Measurements from ENCODE around the gene MCTP2. TPM values are rescaled to one million over a fixed set of nuclear protein-coding genes. Genes with fewer than 3 reads are reported as not detected.

Gene MCTP2
- total RNA-seq, 1 experiment from 2014 or later = 1.3 TPM

DNA sequence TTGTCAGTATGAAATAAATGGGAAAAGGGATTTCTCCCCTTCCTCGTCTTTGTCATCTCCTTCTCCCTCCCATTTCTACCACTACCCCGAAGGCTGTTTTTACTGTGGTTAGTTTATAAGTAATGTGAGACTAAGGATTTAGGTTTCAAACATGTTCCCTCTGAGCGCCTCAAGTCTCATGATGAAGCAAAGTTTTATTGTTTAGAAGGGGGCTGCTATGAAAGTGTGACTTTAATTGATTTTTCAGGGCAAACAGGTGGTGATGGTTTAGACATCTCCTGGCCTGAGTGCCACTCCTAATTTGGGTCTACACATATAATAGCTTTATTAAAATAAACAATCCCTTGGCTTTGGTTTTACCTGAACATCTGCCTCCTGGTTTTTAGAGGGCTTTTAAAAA is 185.5 kb downstream of the MCTP2 start:
- no peak overlapping the region for H4K5ac ChIP-seq (ENCODE audit: insufficient read length, low read depth, low read length)
- no peak overlapping the region for H3K4ac ChIP-seq (ENCODE audit: low read depth, low read length)
- H3K4me1 ChIP-seq (ENCODE audit: insufficient read depth, low read length) = no peaks in the 10 kb centered on the region; the same call in 1 of the 2 replicates
- no peak for DNase-seq
- H3K27ac Mint-ChIP-seq = no peak overlapping the region
- no peaks in the 10 kb centered on the region for H4K20me1 ChIP-seq (ENCODE audit: control insufficient read depth, insufficient read depth, insufficient read length)
- H4K91ac ChIP-seq (ENCODE audit: insufficient read length, low read depth, low read length) = no peak overlapping the region
- no peaks in the 10 kb centered on the region for H3K79me1 ChIP-seq (ENCODE audit: insufficient read depth, low read depth, low read length, poor library complexity, severe bottlenecking)
- no peak overlapping the region for H2BK12ac ChIP-seq (ENCODE audit: insufficient read length, low read depth, low read length)
- H3K9me3 Mint-ChIP-seq = peaks cover 0 to 3% of the 10 kb centered on the region in 2 experiments; a peak in 1 of 5 replicates
- no peaks in the 10 kb centered on the region for H3K4me1 Mint-ChIP-seq
- H3K9ac ChIP-seq (ENCODE audit: extremely low read depth, insufficient read length, low read length) = no peak overlapping the region
- H3K79me2 ChIP-seq (ENCODE audit: insufficient read depth, low read length) = no peaks in the 10 kb centered on the region
- no peak overlapping the region for H3K18ac ChIP-seq (ENCODE audit: insufficient read length, low read depth, low read length)
- no peak overlapping the region for H3T11ph ChIP-seq (ENCODE audit: low read length)
- H3K4me3 Mint-ChIP-seq = no peak overlapping the region
- TF ChIP-seq, protein P1, sequence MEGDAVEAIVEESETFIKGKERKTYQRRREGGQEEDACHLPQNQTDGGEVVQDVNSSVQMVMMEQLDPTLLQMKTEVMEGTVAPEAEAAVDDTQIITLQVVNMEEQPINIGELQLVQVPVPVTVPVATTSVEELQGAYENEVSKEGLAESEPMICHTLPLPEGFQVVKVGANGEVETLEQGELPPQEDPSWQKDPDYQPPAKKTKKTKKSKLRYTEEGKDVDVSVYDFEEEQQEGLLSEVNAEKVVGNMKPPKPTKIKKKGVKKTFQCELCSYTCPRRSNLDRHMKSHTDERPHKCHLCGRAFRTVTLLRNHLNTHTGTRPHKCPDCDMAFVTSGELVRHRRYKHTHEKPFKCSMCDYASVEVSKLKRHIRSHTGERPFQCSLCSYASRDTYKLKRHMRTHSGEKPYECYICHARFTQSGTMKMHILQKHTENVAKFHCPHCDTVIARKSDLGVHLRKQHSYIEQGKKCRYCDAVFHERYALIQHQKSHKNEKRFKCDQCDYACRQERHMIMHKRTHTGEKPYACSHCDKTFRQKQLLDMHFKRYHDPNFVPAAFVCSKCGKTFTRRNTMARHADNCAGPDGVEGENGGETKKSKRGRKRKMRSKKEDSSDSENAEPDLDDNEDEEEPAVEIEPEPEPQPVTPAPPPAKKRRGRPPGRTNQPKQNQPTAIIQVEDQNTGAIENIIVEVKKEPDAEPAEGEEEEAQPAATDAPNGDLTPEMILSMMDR (conservative IDR thresholded peaks at IDR 0.05) = no peak
- H2BK20ac ChIP-seq (ENCODE audit: low read depth, low read length, poor library complexity, severe bottlenecking) = no peak overlapping the region
- no peaks in the 10 kb centered on the region for H3K9me3 ChIP-seq (ENCODE audit: control insufficient read depth, low read depth, low read length)
- no CpG with 5 or more reads among the region's 3 CpGs for WGBS (ENCODE audit: extremely low coverage, insufficient read length, low lambda C conversion rate)
- no peaks in the 10 kb centered on the region for H3K27me3 ChIP-seq (ENCODE audit: insufficient read depth, low read length)
- no peak overlapping the region for H2AK5ac ChIP-seq (ENCODE audit: insufficient read length, low read length)
- H2AFZ ChIP-seq (ENCODE audit: low read length) = no peak overlapping the region
- no peak overlapping the region for H3K4me2 ChIP-seq (ENCODE audit: insufficient read depth, insufficient read length, low read length)
- H2BK120ac ChIP-seq (ENCODE audit: low read depth, low read length, poor library complexity, severe bottlenecking) = no peak overlapping the region
- H4K8ac ChIP-seq (replicated peaks; ENCODE audit: insufficient read length, low read depth, low read length) = no peak overlapping the region
- no peak overlapping the region for H2BK15ac ChIP-seq (ENCODE audit: low read depth, low read length)
- no peaks in the 10 kb centered on the region for H3K23me2 ChIP-seq (ENCODE audit: insufficient read length, low read depth, low read length, poor library complexity, severe bottlenecking)
- no peak overlapping the region for H3K27ac ChIP-seq (ENCODE audit: insufficient read length, low read depth, low read length)
- H3K14ac ChIP-seq (ENCODE audit: insufficient read depth, low read length) = no peak overlapping the region
- H3K36me3 Mint-ChIP-seq (ENCODE audit: insufficient read depth in 1 of 3, low read depth in 3 of 3) = no peaks in the 10 kb centered on the region; a peak in 1 of 7 replicates
- no peak overlapping the region for H3K56ac ChIP-seq (ENCODE audit: insufficient read length, low read depth, low read length)
- no peak overlapping the region for H2BK5ac ChIP-seq (ENCODE audit: insufficient read length, low read length)
- H3K27me3 Mint-ChIP-seq (ENCODE audit: low read depth) = no peaks in the 10 kb centered on the region
- no peak overlapping the region for H3K23ac ChIP-seq (ENCODE audit: insufficient read length, low read depth, low read length)

All from H9 (cell line).